Sigmoid colon (tissue), 3 donors: ENCODE data around the gene VGLL4.

Experiments
- POLR2A ChIP-seq, 2 donors: fragments of 450-650 bp; IDR thresholded peaks; one replicate each; pipeline ENCODE4 v1.6.1; 2016; ENCODE audit warnings: antibody characterized with exemption in 2 of 2, mild to moderate bottlenecking in 2 of 2, moderate library complexity in 2 of 2
- TF ChIP-seq, protein P1 (sequence below), 4 experiments: fragments of 450-650 bp in 3 of 4; fragments of 200-600 bp in 1 of 4; IDR thresholded peaks; one replicate each; pipeline ENCODE4 v1.5.1; 2016 to 2019; ENCODE audit warnings: antibody characterized with exemption in 4 of 4, mild to moderate bottlenecking in 3 of 4, moderate library complexity in 2 of 4

DNA sequence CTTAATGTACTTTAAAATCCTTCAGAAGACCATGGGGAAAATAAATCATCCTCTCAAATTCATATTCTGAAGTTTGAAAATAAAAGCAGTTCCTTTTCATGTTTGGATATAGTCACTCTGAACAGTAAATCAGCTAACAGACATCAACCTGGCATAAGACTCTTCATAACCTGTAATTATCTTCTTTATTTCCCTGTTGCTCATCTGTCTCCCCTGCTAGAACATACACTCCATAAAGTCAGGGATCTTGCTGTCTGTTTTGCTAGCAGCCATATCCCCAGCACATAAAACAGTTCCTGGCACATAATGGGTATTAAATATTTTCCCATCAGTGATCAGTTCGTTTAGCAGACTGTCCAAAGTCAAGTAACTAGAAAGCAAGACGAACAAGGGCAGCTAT lies 11.2 kb downstream of the VGLL4 start:
- TF ChIP-seq, protein P1, sequence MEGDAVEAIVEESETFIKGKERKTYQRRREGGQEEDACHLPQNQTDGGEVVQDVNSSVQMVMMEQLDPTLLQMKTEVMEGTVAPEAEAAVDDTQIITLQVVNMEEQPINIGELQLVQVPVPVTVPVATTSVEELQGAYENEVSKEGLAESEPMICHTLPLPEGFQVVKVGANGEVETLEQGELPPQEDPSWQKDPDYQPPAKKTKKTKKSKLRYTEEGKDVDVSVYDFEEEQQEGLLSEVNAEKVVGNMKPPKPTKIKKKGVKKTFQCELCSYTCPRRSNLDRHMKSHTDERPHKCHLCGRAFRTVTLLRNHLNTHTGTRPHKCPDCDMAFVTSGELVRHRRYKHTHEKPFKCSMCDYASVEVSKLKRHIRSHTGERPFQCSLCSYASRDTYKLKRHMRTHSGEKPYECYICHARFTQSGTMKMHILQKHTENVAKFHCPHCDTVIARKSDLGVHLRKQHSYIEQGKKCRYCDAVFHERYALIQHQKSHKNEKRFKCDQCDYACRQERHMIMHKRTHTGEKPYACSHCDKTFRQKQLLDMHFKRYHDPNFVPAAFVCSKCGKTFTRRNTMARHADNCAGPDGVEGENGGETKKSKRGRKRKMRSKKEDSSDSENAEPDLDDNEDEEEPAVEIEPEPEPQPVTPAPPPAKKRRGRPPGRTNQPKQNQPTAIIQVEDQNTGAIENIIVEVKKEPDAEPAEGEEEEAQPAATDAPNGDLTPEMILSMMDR (IDR thresholded peaks at IDR 0.05): no peak
- TF ChIP-seq POLR2A (IDR thresholded peaks at IDR 0.05): no peak
